ENCODE data around the gene PBX3. TPM values are rescaled to one million over a fixed set of nuclear protein-coding genes. Genes with fewer than 3 reads are reported as not detected.

Gene PBX3
- total RNA-seq, 4 donors from 2014 or later = 5.1 to 360 (median 44.1) TPM

DNA sequence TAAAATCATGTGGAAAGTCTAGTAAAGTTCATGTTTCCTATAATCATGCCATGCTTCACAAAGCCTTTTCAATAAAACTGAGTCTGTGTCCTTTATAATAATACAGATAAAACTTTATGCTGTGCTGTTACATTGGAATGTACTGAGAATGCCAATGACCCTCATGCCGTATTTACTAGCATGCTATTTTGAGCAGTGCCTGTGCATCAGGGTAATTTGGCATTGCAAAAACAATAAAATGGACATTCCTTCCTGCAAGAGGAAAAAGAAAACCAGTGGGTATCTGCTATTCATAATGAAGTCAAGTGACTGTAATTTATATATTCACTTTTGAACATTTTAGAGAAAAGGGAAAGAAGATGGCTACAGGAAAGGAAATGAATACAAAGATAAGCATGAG, 159.0 kb downstream of the PBX3 start:
- Histone ChIP-seq H3K4me1 (peaks cover 0 to 2% of the 10 kb centered on the region in 2 donors), H3K27me3 (no peaks in the 10 kb centered on the region), H3K36me3 (no peaks in the 10 kb centered on the region), H3K27ac (no peak overlapping the region), H3K4me3 (no peak overlapping the region), H3K9me3 (no peaks in the 10 kb centered on the region)
- intact Hi-C loops (cut with DNase I; ENCODE audit: low total_unique reads) = no loop called here
- TF ChIP-seq CTCF (IDR thresholded peaks at IDR 0.05) (no peak), POLR2A (IDR thresholded peaks at IDR 0.05) (no peak)
- no peak for DNase-seq

GRCh38 chr9:125906893-125907292, 159.7 kb downstream of the PBX3 start:
- no peak for DNase-seq
- TF ChIP-seq POLR2A (IDR thresholded peaks at IDR 0.05) (no peak), CTCF (IDR thresholded peaks at IDR 0.05) (no peak)
- intact Hi-C loops (cut with DNase I; ENCODE audit: low total_unique reads) = no loop called here

DNA sequence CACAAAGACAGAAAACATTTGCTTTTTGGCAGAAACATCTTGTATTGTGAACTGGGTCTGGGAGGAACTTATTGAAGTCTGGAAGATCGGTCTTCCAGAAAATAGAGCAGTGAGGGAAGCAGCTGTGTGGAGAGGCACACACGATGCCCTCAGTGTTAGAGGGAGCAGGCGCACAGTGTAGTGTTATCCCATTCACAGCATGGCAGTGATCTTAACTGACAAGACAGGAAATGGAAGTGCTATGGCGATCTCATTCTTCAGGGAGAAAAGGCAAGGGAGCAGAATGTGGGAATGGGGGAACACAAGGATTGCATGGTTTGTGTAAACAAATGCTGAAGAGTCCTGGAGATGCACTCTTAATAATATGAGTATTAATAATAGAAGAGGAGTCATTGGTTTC, 161.0 kb downstream of the PBX3 start:
- intact Hi-C loops (cut with DNase I; ENCODE audit: low total_unique reads) = no loop called here
- Histone ChIP-seq H3K36me3 (no peaks in the 10 kb centered on the region), H3K4me1 (peaks cover 0 to 2% of the 10 kb centered on the region in 2 donors), H3K27me3 (no peaks in the 10 kb centered on the region), H3K27ac (no peak overlapping the region), H3K9me3 (no peaks in the 10 kb centered on the region), H3K4me3 (no peak overlapping the region)
- no peak for DNase-seq
- TF ChIP-seq POLR2A (IDR thresholded peaks at IDR 0.05) = no peak
- TF ChIP-seq CTCF (IDR thresholded peaks at IDR 0.05) = no peak

More at GRCh38 chr9:125906893-125907292, 159.7 kb downstream of the PBX3 start:
- Histone ChIP-seq H3K9me3 (no peaks in the 10 kb centered on the region), H3K36me3 (no peaks in the 10 kb centered on the region), H3K4me3 (no peak overlapping the region), H3K27ac (no peak overlapping the region), H3K4me1 (peaks cover 0 to 2% of the 10 kb centered on the region in 2 donors), H3K27me3 (no peaks in the 10 kb centered on the region)

- H3K9me3 ChIP-seq = no peaks in the 10 kb centered on the region
- no peak for TF ChIP-seq CTCF (IDR thresholded peaks at IDR 0.05)
- TF ChIP-seq POLR2A (IDR thresholded peaks at IDR 0.05) = no peak
Observed at GRCh38 chr9:125908966-125909365, 161.8 kb downstream of the PBX3 start.

DNA sequence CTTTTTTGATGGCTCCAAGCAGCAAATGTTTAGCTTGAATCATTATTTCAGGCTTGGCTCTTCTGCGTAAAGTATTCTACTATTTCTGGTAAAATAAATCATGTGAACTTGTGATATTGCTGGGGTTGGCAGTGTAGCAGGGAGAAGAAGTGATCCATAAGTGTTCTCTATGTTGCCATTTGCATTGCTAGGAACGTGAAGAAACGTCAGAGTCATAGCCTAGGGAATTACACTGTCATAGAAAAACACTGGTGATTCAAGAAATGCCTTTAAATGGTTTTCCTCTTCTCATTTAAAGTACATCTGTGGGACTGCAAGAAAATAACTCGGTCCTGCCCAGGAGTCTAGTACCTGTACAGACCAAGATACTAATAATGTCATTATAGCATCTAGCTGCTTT, 162.3 kb downstream of the PBX3 start:
- H3K27me3 ChIP-seq = no peaks in the 10 kb centered on the region
- H3K4me1 ChIP-seq = peaks cover 0 to 2% of the 10 kb centered on the region in 2 donors

More at GRCh38 chr9:125908966-125909365, 161.8 kb downstream of the PBX3 start:
- no peak for DNase-seq
- Histone ChIP-seq H3K27me3 (no peaks in the 10 kb centered on the region), H3K4me1 (peaks cover 0 to 2% of the 10 kb centered on the region in 2 donors), H3K27ac (no peak overlapping the region), H3K36me3 (no peaks in the 10 kb centered on the region), H3K4me3 (no peak overlapping the region)
- intact Hi-C loops (cut with DNase I; ENCODE audit: low total_unique reads) = no loop called here

More for the DNA sequence above, 162.3 kb downstream of the PBX3 start:
- H3K4me3 ChIP-seq = no peak overlapping the region
- intact Hi-C loops (cut with DNase I; ENCODE audit: low total_unique reads) = no loop called here
- no peaks in the 10 kb centered on the region for H3K9me3 ChIP-seq
- H3K36me3 ChIP-seq = no peaks in the 10 kb centered on the region
- no peak for DNase-seq
- TF ChIP-seq POLR2A (IDR thresholded peaks at IDR 0.05) (no peak), CTCF (IDR thresholded peaks at IDR 0.05) (no peak)
- H3K27ac ChIP-seq = no peak overlapping the region
